Progenitor cell of endocrine pancreas (in vitro differentiated cells): ENCODE results near the gene EVI5L. TPM values are rescaled to one million over a fixed set of nuclear protein-coding genes. Genes with fewer than 3 reads are reported as not detected.

Source experiments
- DNase-seq: peaks from one replicate; pipeline ENCODE4 v3.0.0; 2021; ENCODE audit warnings: low spot score; ENCODE audit not compliant: unreplicated experiment
- H3K27ac Mint-ChIP-seq: 2 replicates; pipeline ENCODE4 v1.8.0; 2021; ENCODE audit warnings: mild to moderate bottlenecking, moderate library complexity, mixed read lengths
- H3K27me3 Mint-ChIP-seq: 2 replicates; pipeline ENCODE4 v1.8.0; 2021; ENCODE audit warnings: mixed read lengths
- H3K36me3 Mint-ChIP-seq: 2 replicates; pipeline ENCODE4 v1.8.0; 2022; ENCODE audit warnings: mixed read lengths; ENCODE audit not compliant: insufficient read depth
- H3K4me1 Mint-ChIP-seq: 2 replicates; pipeline ENCODE4 v1.8.0; 2021; ENCODE audit warnings: low read depth, mixed read lengths
- H3K4me3 Mint-ChIP-seq: 2 replicates; pipeline ENCODE4 v1.8.0; 2021; ENCODE audit warnings: low read depth, mild to moderate bottlenecking, moderate library complexity, mixed read lengths
- H3K9me3 Mint-ChIP-seq: 2 replicates; pipeline ENCODE4 v1.8.0; 2021; ENCODE audit warnings: low read depth, mixed read lengths
- CTCF ChIP-seq: fragments of 200-600 bp; sonication (generic); IDR thresholded peaks from one replicate; pipeline ENCODE4 v1.5.0; 2021; ENCODE audit warnings: antibody characterized with exemption, mild to moderate bottlenecking; ENCODE audit not compliant: unreplicated experiment
- total RNA-seq: library from RNA; stranded (reverse); gene quantifications from 2 replicates; pipeline ENCODE4 v1.2.1, GENCODE V29; 2021

The EVI5L gene
- total RNA-seq, 1 donor from 2014 or later = 16.2 TPM

GRCh38 chr19:7844951-7845350, 14.9 kb downstream of the EVI5L start:
- no peaks in the 10 kb centered on the region for H3K9me3 Mint-ChIP-seq
- H3K4me3 Mint-ChIP-seq = no peak overlapping the region
- H3K27me3 Mint-ChIP-seq = no peaks in the 10 kb centered on the region
- TF ChIP-seq CTCF = no peak
- H3K27ac Mint-ChIP-seq = no peak overlapping the region
- H3K36me3 Mint-ChIP-seq = no peaks in the 10 kb centered on the region
- DNase-seq = no peak
- no peaks in the 10 kb centered on the region for H3K4me1 Mint-ChIP-seq

GRCh38 chr19:7845390-7846154, 15.6 kb downstream of the EVI5L start:
- no peak for TF ChIP-seq CTCF
- no peaks in the 10 kb centered on the region for H3K4me1 Mint-ChIP-seq
- no peak overlapping the region for H3K4me3 Mint-ChIP-seq
- H3K36me3 Mint-ChIP-seq = no peaks in the 10 kb centered on the region
- no peaks in the 10 kb centered on the region for H3K27me3 Mint-ChIP-seq
- H3K27ac Mint-ChIP-seq = no peak overlapping the region
- no peak for DNase-seq
- H3K9me3 Mint-ChIP-seq = no peaks in the 10 kb centered on the region

DNA sequence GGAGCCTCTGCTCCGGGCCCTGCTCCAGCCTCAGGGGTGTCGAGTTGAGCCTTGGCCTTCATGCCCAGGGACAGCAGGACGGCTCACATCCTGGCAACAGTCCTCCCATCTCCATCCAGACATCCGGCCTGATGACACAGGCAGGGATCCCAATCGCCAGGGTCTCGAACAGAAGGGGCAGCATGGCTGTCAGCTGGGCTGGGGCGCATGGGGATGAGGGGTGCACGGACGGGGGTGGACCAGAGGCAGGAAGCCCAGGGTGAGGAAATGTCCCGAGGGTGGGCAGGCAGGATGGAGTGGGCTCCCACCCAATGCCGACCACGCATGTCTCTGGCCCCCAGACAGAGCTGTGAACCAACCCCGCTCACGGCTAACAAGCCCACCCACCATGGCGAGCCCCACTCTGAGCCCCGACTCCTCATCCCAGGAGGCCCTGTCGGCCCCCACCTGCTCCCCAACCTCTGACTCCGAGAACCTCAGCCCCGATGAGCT, 16.2 kb downstream of the EVI5L start:
- no peak for TF ChIP-seq CTCF
- Mint-ChIP-seq H3K36me3 (no peaks in the 10 kb centered on the region), H3K4me1 (no peaks in the 10 kb centered on the region), H3K9me3 (no peaks in the 10 kb centered on the region), H3K27me3 (no peaks in the 10 kb centered on the region), H3K27ac (no peak overlapping the region), H3K4me3 (no peak overlapping the region)
- DNase-seq = no peak

DNA sequence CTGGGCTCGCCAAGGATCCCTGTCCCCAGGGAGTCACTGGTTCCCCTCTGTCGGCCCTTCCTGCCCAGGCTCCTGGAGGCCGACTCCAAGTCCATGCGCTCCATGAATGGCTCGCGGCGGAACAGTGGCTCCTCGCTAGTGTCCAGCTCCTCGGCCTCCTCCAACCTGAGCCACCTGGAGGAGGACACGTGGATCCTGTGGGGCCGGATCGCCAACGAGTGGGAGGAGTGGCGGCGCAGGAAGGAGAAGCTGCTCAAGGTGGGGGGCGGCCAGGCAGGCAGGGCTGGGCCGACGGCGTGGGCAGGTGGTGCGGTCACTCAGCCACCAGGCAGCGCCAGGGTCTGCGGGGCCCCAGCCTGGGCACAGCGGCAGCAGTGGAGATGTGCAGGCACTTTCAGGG, 17.6 kb downstream of the EVI5L start:
- Mint-ChIP-seq H3K4me3 (no peak overlapping the region), H3K9me3 (no peaks in the 10 kb centered on the region), H3K4me1 (no peaks in the 10 kb centered on the region), H3K27ac (no peak overlapping the region), H3K27me3 (no peaks in the 10 kb centered on the region), H3K36me3 (no peaks in the 10 kb centered on the region)
- no peak for TF ChIP-seq CTCF
- no peak for DNase-seq

DNA sequence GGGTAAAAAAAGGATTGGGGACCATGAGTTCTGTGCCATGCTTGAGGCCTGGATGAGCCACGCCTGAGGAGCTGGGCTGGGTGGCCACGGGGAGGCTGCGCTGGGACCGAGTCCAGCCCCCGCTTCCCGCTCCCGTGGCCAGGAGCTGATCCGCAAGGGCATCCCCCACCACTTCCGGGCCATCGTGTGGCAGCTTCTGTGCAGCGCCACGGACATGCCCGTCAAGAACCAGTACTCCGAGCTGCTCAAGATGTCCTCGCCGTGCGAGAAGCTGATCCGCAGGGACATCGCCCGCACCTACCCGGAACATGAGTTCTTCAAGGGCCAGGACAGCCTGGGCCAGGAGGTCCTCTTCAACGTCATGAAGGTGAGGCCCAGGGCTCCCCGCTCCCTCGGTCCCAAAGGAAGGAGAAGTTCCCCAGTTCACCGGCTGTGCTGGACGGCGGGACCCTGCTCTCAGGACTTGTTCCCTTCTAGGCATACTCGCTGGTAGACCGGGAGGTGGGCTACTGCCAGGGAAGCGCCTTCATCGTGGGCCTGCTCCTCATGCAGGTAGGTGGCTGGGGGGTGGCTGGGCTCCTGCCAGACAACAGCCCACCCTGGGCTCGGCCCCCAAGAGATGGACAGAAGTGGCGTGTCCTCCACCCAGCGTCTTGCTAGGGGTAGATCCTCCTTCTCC, 18.9 kb downstream of the EVI5L start:
- Mint-ChIP-seq H3K27me3 (no peaks in the 10 kb centered on the region), H3K4me3 (no peak overlapping the region), H3K36me3 (no peaks in the 10 kb centered on the region), H3K4me1 (peaks cover 4% of the 10 kb centered on the region), H3K27ac (no peak overlapping the region), H3K9me3 (no peaks in the 10 kb centered on the region)
- no peak for TF ChIP-seq CTCF
- no peak for DNase-seq
